WTC11 (cell line): ENCODE measurements around the gene ATCAY. TPM values are rescaled to one million over a fixed set of nuclear protein-coding genes. Genes with fewer than 3 reads are reported as not detected.

Experiments
- ATAC-seq: fragments of 200-7000 bp; cut with Tn5 transposase; 2 replicates; pipeline ENCODE4 v1.10.0; 2021; ENCODE audit warnings: mild to moderate bottlenecking, moderate library complexity
- CTCF ChIA-PET: fragments of 300-600 bp; sonication (Branson Sonifier 250); formaldehyde crosslinking; loops from one replicate; lab custom pipeline; 2021; ENCODE audit warnings: antibody characterized with exemption; lab: Charles Lee
- POLR2A ChIA-PET: fragments of 350-600 bp; sonication (Branson Sonifier 250); formaldehyde crosslinking; loops from one replicate; lab custom pipeline; 2021; ENCODE audit warnings: antibody characterized with exemption; lab: Charles Lee
- DNase-seq: peaks from one replicate; pipeline ENCODE4 v3.0.0; 2021; ENCODE audit warnings: low spot score
- H3K27ac Mint-ChIP-seq: 2 replicates; pipeline ENCODE4 v1.8.0; 2021; ENCODE audit warnings: mixed read lengths
- H3K27me3 Mint-ChIP-seq: 2 replicates; pipeline ENCODE4 v1.8.0; 2021; ENCODE audit warnings: low read depth, mild to moderate bottlenecking, moderate library complexity, mixed read lengths
- H3K36me3 Mint-ChIP-seq: 2 replicates; pipeline ENCODE4 v1.8.0; 2021; ENCODE audit warnings: mixed read lengths
- H3K4me1 Mint-ChIP-seq: 2 replicates; pipeline ENCODE4 v1.8.0; 2022; ENCODE audit warnings: mixed read lengths
- H3K4me3 Mint-ChIP-seq: 2 replicates; pipeline ENCODE4 v1.8.0; 2021; ENCODE audit warnings: mild to moderate bottlenecking, moderate library complexity, mixed read lengths
- H3K9me3 Mint-ChIP-seq: 2 replicates; pipeline ENCODE4 v1.8.0; 2021; ENCODE audit warnings: mixed read lengths
- ARID4B ChIP-seq: sonication (generic); formaldehyde crosslinking; IDR thresholded peaks from 2 replicates; pipeline ENCODE4 v1.8.0; 2023; ENCODE audit warnings: missing genetic modification reagents, mild to moderate bottlenecking, borderline replicate concordance
- ATF3 ChIP-seq: sonication (generic); formaldehyde crosslinking; conservative IDR thresholded peaks from 2 replicates; pipeline ENCODE4 v1.8.1; 2022; ENCODE audit warnings: mild to moderate bottlenecking, missing genetic modification reagents
- ATF6 ChIP-seq: sonication (generic); formaldehyde crosslinking; IDR thresholded peaks from 2 replicates; pipeline ENCODE4 v1.8.1; 2023; ENCODE audit warnings: mild to moderate bottlenecking, missing genetic modification reagents
- CBFB ChIP-seq: sonication (generic); formaldehyde crosslinking; IDR thresholded peaks from 2 replicates; pipeline ENCODE4 v1.8.1; 2022; ENCODE audit warnings: mild to moderate bottlenecking, low read depth, missing genetic modification reagents
- CREB1 ChIP-seq: sonication (generic); formaldehyde crosslinking; IDR thresholded peaks from 2 replicates; pipeline ENCODE4 v1.8.0; 2023; ENCODE audit warnings: mild to moderate bottlenecking, missing genetic modification reagents
- EMX1 ChIP-seq: fragments of 250-450 bp; sonication (Bioruptor Pico); IDR thresholded peaks from 2 replicates; pipeline ENCODE4 v1.8.0; 2021; ENCODE audit warnings: mild to moderate bottlenecking
- ERG ChIP-seq: fragments of 250-450 bp; sonication (Bioruptor Pico); IDR thresholded peaks from 2 replicates; pipeline ENCODE4 v1.8.0; 2021; ENCODE audit warnings: mild to moderate bottlenecking
- HMGA2 ChIP-seq: fragments of 250-450 bp; sonication (Bioruptor Pico); IDR thresholded peaks from 2 replicates; pipeline ENCODE4 v1.4.0; 2021; ENCODE audit warnings: mild to moderate bottlenecking, moderate library complexity
- MAX ChIP-seq: sonication (generic); formaldehyde crosslinking; IDR thresholded peaks from 2 replicates; pipeline ENCODE4 v1.8.0; 2022; ENCODE audit warnings: mild to moderate bottlenecking, missing genetic modification reagents
- MYBL2 ChIP-seq: sonication (generic); formaldehyde crosslinking; IDR thresholded peaks from 2 replicates; pipeline ENCODE4 v1.8.1; 2023; ENCODE audit warnings: mild to moderate bottlenecking, moderate library complexity, missing genetic modification reagents
- NFE2L1 ChIP-seq: sonication (generic); formaldehyde crosslinking; IDR thresholded peaks from 2 replicates; pipeline ENCODE4 v1.8.1; 2023; ENCODE audit warnings: missing genetic modification reagents
- PRRX2 ChIP-seq: fragments of 250-450 bp; sonication (Bioruptor Pico); IDR thresholded peaks from 2 replicates; pipeline ENCODE4 v1.8.0; 2021; ENCODE audit warnings: mild to moderate bottlenecking
- RELA ChIP-seq: sonication (generic); formaldehyde crosslinking; IDR thresholded peaks from 2 replicates; pipeline ENCODE4 v1.8.1; 2022; ENCODE audit warnings: missing genetic modification reagents, mild to moderate bottlenecking, borderline replicate concordance
- STAT6 ChIP-seq: sonication (generic); formaldehyde crosslinking; conservative IDR thresholded peaks from 2 replicates; pipeline ENCODE4 v1.8.1; 2023; ENCODE audit warnings: mild to moderate bottlenecking, low read depth, missing genetic modification reagents, moderate library complexity
- USF1 ChIP-seq: sonication (generic); formaldehyde crosslinking; IDR thresholded peaks from 2 replicates; pipeline ENCODE4 v1.8.0; 2022; ENCODE audit warnings: mild to moderate bottlenecking, missing genetic modification reagents
- ZNF317 ChIP-seq: sonication (generic); formaldehyde crosslinking; IDR thresholded peaks from 2 replicates; pipeline ENCODE4 v1.8.1; 2023; ENCODE audit warnings: low read depth, mild to moderate bottlenecking, moderate library complexity, missing genetic modification reagents, borderline replicate concordance
- ZNF396 ChIP-seq: fragments of 250-450 bp; sonication (Bioruptor Pico); IDR thresholded peaks from 2 replicates; pipeline ENCODE4 v1.8.0; 2021; ENCODE audit warnings: mild to moderate bottlenecking, moderate library complexity, borderline replicate concordance
- total RNA-seq: library from RNA; stranded (reverse); gene quantifications from 3 replicates; pipeline ENCODE4 v1.2.3, GENCODE V29; 2021

The ATCAY gene
- total RNA-seq, 1 experiment from 2014 or later, result 23.5 TPM

GRCh38 chr19:3923912-3924311, 43.4 kb downstream of the ATCAY start (continued):
- TF ChIP-seq ARID4B (CRISPR knock-in tag) (no peak), MYBL2 (no peak), MAX (CRISPR knock-in tag) (no peak), ATF6 (CRISPR knock-in tag) (no peak), USF1 (no peak)

GRCh38 chr19:3931041-3931440, 50.6 kb downstream of the ATCAY start:
- Mint-ChIP-seq H3K27ac (no peak overlapping the region), H3K9me3 (no peaks in the 10 kb centered on the region), H3K36me3 (no peaks in the 10 kb centered on the region), H3K4me1 (peaks cover 7% of the 10 kb centered on the region), H3K27me3 (no peaks in the 10 kb centered on the region), H3K4me3 (no peak overlapping the region)
- ChIA-PET CTCF (interaction anchor here (1.2 kb wide), 1 partner anchor 57 kb away, joined by 3 read pairs; no protein-coding TSS in a partner anchor), POLR2A (interaction anchor here (0.9 kb wide), 1 partner anchor 38 kb away, joined by 3 read pairs; no protein-coding TSS in a partner anchor)
- ATAC-seq (no peak), DNase-seq (no peak)
- TF ChIP-seq CBFB (no peak), PRRX2 (CRISPR knock-in tag) (no peak), HMGA2 (CRISPR knock-in tag) (no peak), NFE2L1 (CRISPR knock-in tag) (no peak), STAT6 (CRISPR knock-in tag) (no peak), RELA (no peak), ATF3 (CRISPR knock-in tag) (no peak), MAX (CRISPR knock-in tag) (no peak), EMX1 (CRISPR knock-in tag) (no peak), ZNF396 (no peak), ZNF317 (CRISPR knock-in tag) (no peak), ERG (CRISPR knock-in tag) (no peak), CREB1 (CRISPR knock-in tag) (no peak)
